ENCODE measurements around the gene CCIN. TPM values are rescaled to one million over a fixed set of nuclear protein-coding genes. Genes with fewer than 3 reads are reported as not detected.

CCIN gene
- polyA plus RNA-seq, 1 of the 3 experiments (the other 2 are of a cell fraction) = 0.54 TPM

DNA sequence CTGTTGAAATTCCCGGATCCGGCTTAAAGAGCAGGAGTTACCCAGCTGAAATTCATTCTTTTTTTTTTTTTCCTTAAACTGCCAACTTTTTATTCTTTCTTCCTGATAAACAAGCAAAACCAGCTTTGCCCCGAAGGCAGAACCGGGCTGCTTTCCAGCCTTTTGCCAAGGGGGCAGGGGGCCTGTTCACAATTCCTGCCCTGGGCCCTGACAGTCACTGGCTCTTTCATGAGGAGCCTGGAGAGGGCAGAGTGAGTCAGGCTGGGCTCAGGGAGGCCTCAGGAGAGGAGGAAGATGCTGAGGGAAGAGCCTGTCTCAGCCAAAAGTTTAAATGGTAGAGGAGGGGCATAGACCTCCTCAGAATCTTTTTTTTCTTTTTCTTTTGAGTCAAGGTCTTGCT lies 27.9 kb upstream of the CCIN start:
- Histone ChIP-seq H3K27me3 (ENCODE audit: insufficient read depth) (no peaks in the 10 kb centered on the region), H3F3A (replicated peaks; ENCODE audit: insufficient read depth) (no peaks in the 10 kb centered on the region), H2AFZ (ENCODE audit: low read depth) (no peak overlapping the region), H3K27ac (ENCODE audit: low read depth in 2 of 2, low read length in 1 of 2) (no peak overlapping the region), H3K9me3 (no peaks in the 10 kb centered on the region), H3K9ac (no peak overlapping the region), H3K9me2 (no peaks in the 10 kb centered on the region), H3K79me2 (ENCODE audit: insufficient read depth) (peaks cover 50% of the 10 kb centered on the region), H3K4me1 (ENCODE audit: control insufficient read depth in 1 of 2, insufficient read depth in 2 of 2, low read depth in 1 of 2, low read length in 1 of 2) (peaks cover 0 to 21% of the 10 kb centered on the region in 2 experiments; a peak in 2 of 4 replicates), H3K36me3 (replicated peaks in 1 of 2; ENCODE audit: control insufficient read depth in 1 of 2, insufficient read depth in 2 of 2, low read length in 1 of 2) (peaks cover 0 to 20% of the 10 kb centered on the region in 2 experiments), H4K20me1 (ENCODE audit: insufficient read depth) (peaks cover 8% of the 10 kb centered on the region), H3K4me3 (ENCODE audit: low read depth in 2 of 2, low read length in 1 of 2) (no peak overlapping the region), H3K4me2 (no peak overlapping the region)
- POLR2A ChIA-PET = interaction anchor here (0.7 kb wide), 1 partner anchor 10 kb away, joined by 3 read pairs; no protein-coding TSS in a partner anchor
- WGBS (ENCODE audit: low lambda C conversion rate) = 77% methylated on average over 4 of the region's 4 CpGs
- peak; percentile 54 for DNase-seq
- TF ChIP-seq, protein P1, sequence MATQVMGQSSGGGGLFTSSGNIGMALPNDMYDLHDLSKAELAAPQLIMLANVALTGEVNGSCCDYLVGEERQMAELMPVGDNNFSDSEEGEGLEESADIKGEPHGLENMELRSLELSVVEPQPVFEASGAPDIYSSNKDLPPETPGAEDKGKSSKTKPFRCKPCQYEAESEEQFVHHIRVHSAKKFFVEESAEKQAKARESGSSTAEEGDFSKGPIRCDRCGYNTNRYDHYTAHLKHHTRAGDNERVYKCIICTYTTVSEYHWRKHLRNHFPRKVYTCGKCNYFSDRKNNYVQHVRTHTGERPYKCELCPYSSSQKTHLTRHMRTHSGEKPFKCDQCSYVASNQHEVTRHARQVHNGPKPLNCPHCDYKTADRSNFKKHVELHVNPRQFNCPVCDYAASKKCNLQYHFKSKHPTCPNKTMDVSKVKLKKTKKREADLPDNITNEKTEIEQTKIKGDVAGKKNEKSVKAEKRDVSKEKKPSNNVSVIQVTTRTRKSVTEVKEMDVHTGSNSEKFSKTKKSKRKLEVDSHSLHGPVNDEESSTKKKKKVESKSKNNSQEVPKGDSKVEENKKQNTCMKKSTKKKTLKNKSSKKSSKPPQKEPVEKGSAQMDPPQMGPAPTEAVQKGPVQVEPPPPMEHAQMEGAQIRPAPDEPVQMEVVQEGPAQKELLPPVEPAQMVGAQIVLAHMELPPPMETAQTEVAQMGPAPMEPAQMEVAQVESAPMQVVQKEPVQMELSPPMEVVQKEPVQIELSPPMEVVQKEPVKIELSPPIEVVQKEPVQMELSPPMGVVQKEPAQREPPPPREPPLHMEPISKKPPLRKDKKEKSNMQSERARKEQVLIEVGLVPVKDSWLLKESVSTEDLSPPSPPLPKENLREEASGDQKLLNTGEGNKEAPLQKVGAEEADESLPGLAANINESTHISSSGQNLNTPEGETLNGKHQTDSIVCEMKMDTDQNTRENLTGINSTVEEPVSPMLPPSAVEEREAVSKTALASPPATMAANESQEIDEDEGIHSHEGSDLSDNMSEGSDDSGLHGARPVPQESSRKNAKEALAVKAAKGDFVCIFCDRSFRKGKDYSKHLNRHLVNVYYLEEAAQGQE (IDR thresholded peaks at IDR 0.05; ENCODE audit: low read depth, low read length) = no peak
- TF ChIP-seq RAD21 (IDR thresholded peaks at IDR 0.05; ENCODE audit: low read length) (peak; percentile 63), FOSL2 (IDR thresholded peaks at IDR 0.05; ENCODE audit: borderline replicate concordance, low read depth) (no peak), SMC3 (IDR thresholded peaks at IDR 0.05; ENCODE audit: low read depth, low read length) (peak; percentile 47)
- TF ChIP-seq, protein P2, sequence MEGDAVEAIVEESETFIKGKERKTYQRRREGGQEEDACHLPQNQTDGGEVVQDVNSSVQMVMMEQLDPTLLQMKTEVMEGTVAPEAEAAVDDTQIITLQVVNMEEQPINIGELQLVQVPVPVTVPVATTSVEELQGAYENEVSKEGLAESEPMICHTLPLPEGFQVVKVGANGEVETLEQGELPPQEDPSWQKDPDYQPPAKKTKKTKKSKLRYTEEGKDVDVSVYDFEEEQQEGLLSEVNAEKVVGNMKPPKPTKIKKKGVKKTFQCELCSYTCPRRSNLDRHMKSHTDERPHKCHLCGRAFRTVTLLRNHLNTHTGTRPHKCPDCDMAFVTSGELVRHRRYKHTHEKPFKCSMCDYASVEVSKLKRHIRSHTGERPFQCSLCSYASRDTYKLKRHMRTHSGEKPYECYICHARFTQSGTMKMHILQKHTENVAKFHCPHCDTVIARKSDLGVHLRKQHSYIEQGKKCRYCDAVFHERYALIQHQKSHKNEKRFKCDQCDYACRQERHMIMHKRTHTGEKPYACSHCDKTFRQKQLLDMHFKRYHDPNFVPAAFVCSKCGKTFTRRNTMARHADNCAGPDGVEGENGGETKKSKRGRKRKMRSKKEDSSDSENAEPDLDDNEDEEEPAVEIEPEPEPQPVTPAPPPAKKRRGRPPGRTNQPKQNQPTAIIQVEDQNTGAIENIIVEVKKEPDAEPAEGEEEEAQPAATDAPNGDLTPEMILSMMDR (IDR thresholded peaks at IDR 0.05) = peak; percentile 58
- CTCF ChIA-PET = interaction anchor here (1.1 to 8.1 kb wide), 8 partner anchors 9 to 49 kb away, joined by 3 to 113 read pairs (median 4); partner anchors contain the start of gene CCIN

DNA sequence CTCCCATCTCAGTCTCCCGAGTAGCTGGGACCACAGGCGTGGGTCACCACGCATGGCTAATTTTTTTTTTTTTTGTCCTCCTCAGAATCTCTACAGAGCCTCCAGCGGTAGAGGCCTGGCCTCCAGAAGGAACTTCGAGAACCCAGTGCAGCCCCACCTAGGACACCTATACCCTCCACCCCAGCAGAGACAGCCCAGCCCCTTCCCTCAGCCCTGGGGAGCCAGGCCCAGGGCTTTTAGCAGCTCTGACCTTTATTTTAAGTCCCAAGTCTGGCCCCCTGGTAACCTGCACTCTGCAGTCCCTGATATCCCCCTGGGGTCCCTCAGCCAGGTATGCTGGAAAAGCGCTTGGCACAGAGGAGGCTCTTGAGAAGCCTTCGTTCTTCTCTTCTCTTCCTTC lies 27.4 kb upstream of the CCIN start:
- no peak overlapping the region for H3K9ac ChIP-seq
- peaks cover 0 to 23% of the 10 kb centered on the region in 2 experiments for H3K36me3 ChIP-seq (replicated peaks in 1 of 2; ENCODE audit: control insufficient read depth in 1 of 2, insufficient read depth in 2 of 2, low read length in 1 of 2)
- no peaks in the 10 kb centered on the region for H3F3A ChIP-seq (replicated peaks; ENCODE audit: insufficient read depth)
- no peak overlapping the region for H3K4me3 ChIP-seq (ENCODE audit: low read depth in 2 of 2, low read length in 1 of 2)
- no peak for DNase-seq
- no peaks in the 10 kb centered on the region for H3K9me3 ChIP-seq
- H3K4me2 ChIP-seq = no peak overlapping the region
- ChIA-PET POLR2A (interaction anchor here (0.7 kb wide), 1 partner anchor 9 kb away, joined by 3 read pairs; no protein-coding TSS in a partner anchor), CTCF (interaction anchor here (1.4 to 8.1 kb wide), 5 partner anchors 11 to 50 kb away, joined by 3 to 113 read pairs (median 5); partner anchors contain the start of gene CCIN)
- no peaks in the 10 kb centered on the region for H3K27me3 ChIP-seq (ENCODE audit: insufficient read depth)
- no peaks in the 10 kb centered on the region for H3K9me2 ChIP-seq
- peaks cover 8% of the 10 kb centered on the region for H4K20me1 ChIP-seq (ENCODE audit: insufficient read depth)
- H2AFZ ChIP-seq (ENCODE audit: low read depth) = no peak overlapping the region
- H3K4me1 ChIP-seq (ENCODE audit: control insufficient read depth in 1 of 2, insufficient read depth in 2 of 2, low read depth in 1 of 2, low read length in 1 of 2) = peaks cover 0 to 21% of the 10 kb centered on the region in 2 experiments; a peak in 2 of 4 replicates
- H3K79me2 ChIP-seq (ENCODE audit: insufficient read depth) = peaks cover 50% of the 10 kb centered on the region
- TF ChIP-seq RXRA (IDR thresholded peaks at IDR 0.05; ENCODE audit: borderline replicate concordance, low read depth) (no peak), SMC3 (IDR thresholded peaks at IDR 0.05; ENCODE audit: low read depth, low read length) (no peak), GATA2 (CRISPR knock-in tag; IDR thresholded peaks at IDR 0.05) (no peak), POLR2AphosphoS5 (IDR thresholded peaks at IDR 0.05; ENCODE audit: low read depth, low read length) (no peak), RAD21 (IDR thresholded peaks at IDR 0.05; ENCODE audit: low read length) (no peak), SIN3A (IDR thresholded peaks at IDR 0.05; ENCODE audit: borderline replicate concordance, low read depth, low read length) (no peak)
- no peak overlapping the region for H3K27ac ChIP-seq (ENCODE audit: low read depth in 2 of 2, low read length in 1 of 2)
- WGBS (ENCODE audit: low lambda C conversion rate) = 95% methylated on average over 7 of the region's 7 CpGs

All from SK-N-SH (cell line).